HepG2 (cell line): ENCODE data around the gene SMARCA5. TPM values are rescaled to one million over a fixed set of nuclear protein-coding genes. Genes with fewer than 3 reads are reported as not detected.
A peak's percentile ranks its signal among the peaks of the same experiment; 100 is the strongest.

Experiments
- CENPBD1 ChIP-seq: sonication (generic); formaldehyde crosslinking; IDR thresholded peaks from 2 replicates; pipeline ENCODE4 v1.8.0; 2022; ENCODE audit warnings: missing genetic modification reagents, low read depth, mild to moderate bottlenecking, borderline replicate concordance
- MLLT10 ChIP-seq: sonication (generic); formaldehyde crosslinking; IDR thresholded peaks from 2 replicates; pipeline ENCODE4 v1.4.0; 2020; ENCODE audit warnings: missing genetic modification reagents
- SRSF9 ChIP-seq: fragments of 200-400 bp; formaldehyde crosslinking; IDR thresholded peaks from 2 replicates; pipeline ENCODE4 v1.6.1; 2018; ENCODE audit warnings: borderline replicate concordance, mild to moderate bottlenecking, low read depth, low read length; ENCODE audit not compliant: insufficient read depth, poor library complexity, severe bottlenecking
- ZFAT ChIP-seq: sonication (generic); formaldehyde crosslinking; conservative IDR thresholded peaks from 2 replicates; pipeline ENCODE4 v1.8.1; 2023; ENCODE audit warnings: missing genetic modification reagents, inconsistent platforms
- ZMYM3 ChIP-seq: sonication (generic); formaldehyde crosslinking; IDR thresholded peaks from 2 replicates; pipeline ENCODE4 v1.5.1; 2020; ENCODE audit warnings: mild to moderate bottlenecking, missing genetic modification reagents
- ZNF20 ChIP-seq: sonication (generic); formaldehyde crosslinking; IDR thresholded peaks from 2 replicates; pipeline ENCODE4 v1.4.0; 2020; ENCODE audit warnings: mild to moderate bottlenecking, moderate library complexity, missing genetic modification reagents
- ZNF3 ChIP-seq: IDR thresholded peaks from 2 replicates; pipeline ENCODE4 v1.7.0; 2017; ENCODE audit warnings: inconsistent platforms
- ZNF367 ChIP-seq: sonication (generic); formaldehyde crosslinking; IDR thresholded peaks from 2 replicates; pipeline ENCODE4 v1.4.0; 2020; ENCODE audit warnings: missing genetic modification reagents, borderline replicate concordance
- ZNF431 ChIP-seq: sonication (generic); formaldehyde crosslinking; IDR thresholded peaks from 2 replicates; pipeline ENCODE4 v1.9.0; 2022; ENCODE audit warnings: missing genetic modification reagents, low read depth, mild to moderate bottlenecking, borderline replicate concordance
- ZNF766 ChIP-seq: sonication (generic); formaldehyde crosslinking; IDR thresholded peaks from 2 replicates; pipeline ENCODE4 v1.5.0; 2020; ENCODE audit warnings: missing genetic modification reagents, borderline replicate concordance
- ZNF878 ChIP-seq: sonication (generic); formaldehyde crosslinking; IDR thresholded peaks from 2 replicates; pipeline ENCODE4 v1.8.1; 2023; ENCODE audit warnings: mild to moderate bottlenecking, missing genetic modification reagents, moderate library complexity
- polyA plus RNA-seq, 8 experiments: library from polyadenylated mRNA; depleted of rRNA in 3 of 8; stranded (reverse) in 7 of 8; unstranded in 1 of 8; fragments of >200 nt; fragmentation: Illumina TruSeq in 4 of 8; extraction: Trizol in 4 of 8; gene quantifications; 2 replicates each; pipeline versions ENCODE4 v1.2.1 to v1.2.3, GENCODE V29; 2011 to 2016; ENCODE audit warnings: low read depth in 4 of 8, missing spikeins in 1 of 8, mixed read lengths in 1 of 8; ENCODE audit not compliant: insufficient read depth in 1 of 8
- total RNA-seq, 5 experiments: library from RNA; depleted of rRNA; stranded (reverse); fragments of >200 nt; fragmentation: Illumina TruSeq; extraction: Trizol; gene quantifications; 2 replicates each; pipeline ENCODE4 v1.2.3, GENCODE V29; 2016; ENCODE audit warnings: low read depth in 1 of 5
- TF ChIP-seq, protein P1 (sequence below): sonication (generic); formaldehyde crosslinking; IDR thresholded peaks from 2 replicates; pipeline ENCODE4 v1.4.0; 2020; ENCODE audit warnings: missing genetic modification reagents
- TF ChIP-seq, protein P2 (sequence below): sonication (generic); formaldehyde crosslinking; IDR thresholded peaks from 2 replicates; pipeline ENCODE4 v1.9.0; 2021; ENCODE audit warnings: mild to moderate bottlenecking, missing genetic modification reagents

SMARCA5 gene
- total and polyA plus RNA-seq, 2 of the 13 experiments (the other 11 are each of a cell fraction or from before 2014, with no cell fraction given) = 7.0 to 37.5 TPM

- TF ChIP-seq, protein P1, sequence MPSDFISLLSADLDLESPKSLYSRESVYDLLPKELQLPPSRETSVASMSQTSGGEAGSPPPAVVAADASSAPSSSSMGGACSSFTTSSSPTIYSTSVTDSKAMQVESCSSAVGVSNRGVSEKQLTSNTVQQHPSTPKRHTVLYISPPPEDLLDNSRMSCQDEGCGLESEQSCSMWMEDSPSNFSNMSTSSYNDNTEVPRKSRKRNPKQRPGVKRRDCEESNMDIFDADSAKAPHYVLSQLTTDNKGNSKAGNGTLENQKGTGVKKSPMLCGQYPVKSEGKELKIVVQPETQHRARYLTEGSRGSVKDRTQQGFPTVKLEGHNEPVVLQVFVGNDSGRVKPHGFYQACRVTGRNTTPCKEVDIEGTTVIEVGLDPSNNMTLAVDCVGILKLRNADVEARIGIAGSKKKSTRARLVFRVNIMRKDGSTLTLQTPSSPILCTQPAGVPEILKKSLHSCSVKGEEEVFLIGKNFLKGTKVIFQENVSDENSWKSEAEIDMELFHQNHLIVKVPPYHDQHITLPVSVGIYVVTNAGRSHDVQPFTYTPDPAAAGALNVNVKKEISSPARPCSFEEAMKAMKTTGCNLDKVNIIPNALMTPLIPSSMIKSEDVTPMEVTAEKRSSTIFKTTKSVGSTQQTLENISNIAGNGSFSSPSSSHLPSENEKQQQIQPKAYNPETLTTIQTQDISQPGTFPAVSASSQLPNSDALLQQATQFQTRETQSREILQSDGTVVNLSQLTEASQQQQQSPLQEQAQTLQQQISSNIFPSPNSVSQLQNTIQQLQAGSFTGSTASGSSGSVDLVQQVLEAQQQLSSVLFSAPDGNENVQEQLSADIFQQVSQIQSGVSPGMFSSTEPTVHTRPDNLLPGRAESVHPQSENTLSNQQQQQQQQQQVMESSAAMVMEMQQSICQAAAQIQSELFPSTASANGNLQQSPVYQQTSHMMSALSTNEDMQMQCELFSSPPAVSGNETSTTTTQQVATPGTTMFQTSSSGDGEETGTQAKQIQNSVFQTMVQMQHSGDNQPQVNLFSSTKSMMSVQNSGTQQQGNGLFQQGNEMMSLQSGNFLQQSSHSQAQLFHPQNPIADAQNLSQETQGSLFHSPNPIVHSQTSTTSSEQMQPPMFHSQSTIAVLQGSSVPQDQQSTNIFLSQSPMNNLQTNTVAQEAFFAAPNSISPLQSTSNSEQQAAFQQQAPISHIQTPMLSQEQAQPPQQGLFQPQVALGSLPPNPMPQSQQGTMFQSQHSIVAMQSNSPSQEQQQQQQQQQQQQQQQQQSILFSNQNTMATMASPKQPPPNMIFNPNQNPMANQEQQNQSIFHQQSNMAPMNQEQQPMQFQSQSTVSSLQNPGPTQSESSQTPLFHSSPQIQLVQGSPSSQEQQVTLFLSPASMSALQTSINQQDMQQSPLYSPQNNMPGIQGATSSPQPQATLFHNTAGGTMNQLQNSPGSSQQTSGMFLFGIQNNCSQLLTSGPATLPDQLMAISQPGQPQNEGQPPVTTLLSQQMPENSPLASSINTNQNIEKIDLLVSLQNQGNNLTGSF (CRISPR knock-in tag) = no peak
- TF ChIP-seq ZNF878 (CRISPR knock-in tag) (no peak), SRSF9 (no peak), ZNF766 (CRISPR knock-in tag) (peak; percentile 62; the same call in 1 of the 2 replicates), ZNF367 (CRISPR knock-in tag) (no peak), ZMYM3 (CRISPR knock-in tag) (0 out of 2 replicates have a peak, but pooled peaks have one; percentile 27), MLLT10 (CRISPR knock-in tag) (no peak), ZNF3 (CRISPR knock-in tag) (no peak), CENPBD1 (CRISPR knock-in tag) (no peak), ZFAT (CRISPR knock-in tag) (no peak), ZNF431 (CRISPR knock-in tag) (no peak), ZNF20 (CRISPR knock-in tag) (no peak)
- TF ChIP-seq, protein P2, sequence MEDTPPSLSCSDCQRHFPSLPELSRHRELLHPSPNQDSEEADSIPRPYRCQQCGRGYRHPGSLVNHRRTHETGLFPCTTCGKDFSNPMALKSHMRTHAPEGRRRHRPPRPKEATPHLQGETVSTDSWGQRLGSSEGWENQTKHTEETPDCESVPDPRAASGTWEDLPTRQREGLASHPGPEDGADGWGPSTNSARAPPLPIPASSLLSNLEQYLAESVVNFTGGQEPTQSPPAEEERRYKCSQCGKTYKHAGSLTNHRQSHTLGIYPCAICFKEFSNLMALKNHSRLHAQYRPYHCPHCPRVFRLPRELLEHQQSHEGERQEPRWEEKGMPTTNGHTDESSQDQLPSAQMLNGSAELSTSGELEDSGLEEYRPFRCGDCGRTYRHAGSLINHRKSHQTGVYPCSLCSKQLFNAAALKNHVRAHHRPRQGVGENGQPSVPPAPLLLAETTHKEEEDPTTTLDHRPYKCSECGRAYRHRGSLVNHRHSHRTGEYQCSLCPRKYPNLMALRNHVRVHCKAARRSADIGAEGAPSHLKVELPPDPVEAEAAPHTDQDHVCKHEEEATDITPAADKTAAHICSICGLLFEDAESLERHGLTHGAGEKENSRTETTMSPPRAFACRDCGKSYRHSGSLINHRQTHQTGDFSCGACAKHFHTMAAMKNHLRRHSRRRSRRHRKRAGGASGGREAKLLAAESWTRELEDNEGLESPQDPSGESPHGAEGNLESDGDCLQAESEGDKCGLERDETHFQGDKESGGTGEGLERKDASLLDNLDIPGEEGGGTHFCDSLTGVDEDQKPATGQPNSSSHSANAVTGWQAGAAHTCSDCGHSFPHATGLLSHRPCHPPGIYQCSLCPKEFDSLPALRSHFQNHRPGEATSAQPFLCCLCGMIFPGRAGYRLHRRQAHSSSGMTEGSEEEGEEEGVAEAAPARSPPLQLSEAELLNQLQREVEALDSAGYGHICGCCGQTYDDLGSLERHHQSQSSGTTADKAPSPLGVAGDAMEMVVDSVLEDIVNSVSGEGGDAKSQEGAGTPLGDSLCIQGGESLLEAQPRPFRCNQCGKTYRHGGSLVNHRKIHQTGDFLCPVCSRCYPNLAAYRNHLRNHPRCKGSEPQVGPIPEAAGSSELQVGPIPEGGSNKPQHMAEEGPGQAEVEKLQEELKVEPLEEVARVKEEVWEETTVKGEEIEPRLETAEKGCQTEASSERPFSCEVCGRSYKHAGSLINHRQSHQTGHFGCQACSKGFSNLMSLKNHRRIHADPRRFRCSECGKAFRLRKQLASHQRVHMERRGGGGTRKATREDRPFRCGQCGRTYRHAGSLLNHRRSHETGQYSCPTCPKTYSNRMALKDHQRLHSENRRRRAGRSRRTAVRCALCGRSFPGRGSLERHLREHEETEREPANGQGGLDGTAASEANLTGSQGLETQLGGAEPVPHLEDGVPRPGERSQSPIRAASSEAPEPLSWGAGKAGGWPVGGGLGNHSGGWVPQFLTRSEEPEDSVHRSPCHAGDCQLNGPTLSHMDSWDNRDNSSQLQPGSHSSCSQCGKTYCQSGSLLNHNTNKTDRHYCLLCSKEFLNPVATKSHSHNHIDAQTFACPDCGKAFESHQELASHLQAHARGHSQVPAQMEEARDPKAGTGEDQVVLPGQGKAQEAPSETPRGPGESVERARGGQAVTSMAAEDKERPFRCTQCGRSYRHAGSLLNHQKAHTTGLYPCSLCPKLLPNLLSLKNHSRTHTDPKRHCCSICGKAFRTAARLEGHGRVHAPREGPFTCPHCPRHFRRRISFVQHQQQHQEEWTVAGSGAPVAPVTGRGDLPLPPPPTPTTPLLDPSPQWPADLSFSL (CRISPR knock-in tag) = no peak
Observed at GRCh38 chr4:143558823-143559756, 45.6 kb downstream of the SMARCA5 start (continued).
